ENCODE measurements around the gene RUNX1.

RUNX1 gene

GRCh38 chr21:34782506-34783360 lies 266.4 kb downstream of the RUNX1 start:
- no peak for DNase-seq (ENCODE audit: low spot score)

DNA sequence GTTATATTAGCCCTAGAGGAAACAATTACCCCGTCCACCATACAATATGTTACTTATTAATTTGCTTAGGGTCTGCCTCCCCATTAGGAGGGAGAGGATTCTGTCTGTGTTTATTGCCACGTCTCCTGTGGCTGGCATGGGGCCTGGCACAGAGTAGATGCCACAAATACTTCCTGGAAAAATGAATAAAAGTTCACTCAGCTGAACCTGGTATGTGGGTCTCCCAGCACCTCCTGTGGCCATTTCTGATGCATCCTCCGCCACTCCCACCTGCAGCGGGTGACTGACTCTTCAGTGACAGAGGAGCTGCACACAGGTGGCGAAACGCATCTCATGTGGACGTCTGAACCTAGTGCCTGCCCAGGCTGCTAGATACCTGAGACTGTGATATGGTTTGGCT lies 267.6 kb downstream of the RUNX1 start:
- DNase-seq (ENCODE audit: low spot score) = no peak

- no peak for DNase-seq (ENCODE audit: low spot score)
These were observed 269.2 kb downstream of the RUNX1 start for GRCh38 chr21:34779860-34780259.

- DNase-seq (ENCODE audit: low spot score) = no peak
These were observed 273.3 kb downstream of the RUNX1 start for GRCh38 chr21:34775793-34776192.

DNA sequence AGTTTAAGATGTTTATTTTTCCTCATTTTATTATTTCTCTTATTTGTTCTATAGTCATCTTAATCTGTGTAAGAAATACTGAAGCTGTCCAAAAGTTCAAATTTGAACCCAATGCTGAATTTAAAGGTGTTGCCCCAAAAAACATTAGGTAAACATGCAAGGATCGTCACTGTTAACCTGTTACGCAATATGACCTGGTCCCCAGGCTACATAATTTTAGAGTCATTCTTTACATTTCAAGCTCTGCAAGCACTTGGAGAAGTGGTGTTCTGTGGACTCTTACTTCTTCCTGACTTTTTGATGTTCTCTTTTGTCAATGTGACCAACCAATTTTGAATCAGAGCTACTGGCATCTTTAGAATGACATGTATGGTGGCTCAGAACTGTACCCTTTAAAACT lies 274.4 kb downstream of the RUNX1 start:
- no peak for DNase-seq (ENCODE audit: low spot score)

DNA sequence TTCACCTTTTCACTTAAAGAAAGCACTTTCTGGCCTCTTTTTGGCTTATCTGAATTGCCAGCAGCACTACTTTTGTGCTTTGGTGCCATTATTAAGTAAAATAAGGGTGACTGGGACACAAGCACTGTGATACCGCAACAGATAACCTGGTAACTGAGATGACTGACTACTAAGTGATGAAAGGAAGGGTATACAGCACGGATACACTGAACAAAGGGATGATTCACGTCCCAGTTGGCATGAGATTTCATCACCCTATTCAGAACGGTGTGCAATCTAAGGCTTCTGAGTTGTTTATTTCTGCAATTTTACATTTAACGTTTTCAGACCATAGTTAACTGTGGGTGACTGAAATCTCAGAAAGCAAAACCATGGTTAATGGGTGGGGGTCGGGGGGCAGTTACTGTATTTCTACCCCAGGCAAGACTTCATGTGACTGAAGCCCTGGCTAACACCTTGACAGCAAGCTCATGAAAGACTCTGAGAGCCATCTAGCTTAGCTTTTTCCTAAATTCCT lies 277.5 kb downstream of the RUNX1 start:
- DNase-seq (ENCODE audit: low spot score) = no peak

GRCh38 chr21:34770576-34770975 lies 278.5 kb downstream of the RUNX1 start:
- DNase-seq (ENCODE audit: low spot score) = no peak

- no peak for DNase-seq (ENCODE audit: low spot score)
These were observed 280.8 kb downstream of the RUNX1 start for GRCh38 chr21:34768326-34768725.

DNA sequence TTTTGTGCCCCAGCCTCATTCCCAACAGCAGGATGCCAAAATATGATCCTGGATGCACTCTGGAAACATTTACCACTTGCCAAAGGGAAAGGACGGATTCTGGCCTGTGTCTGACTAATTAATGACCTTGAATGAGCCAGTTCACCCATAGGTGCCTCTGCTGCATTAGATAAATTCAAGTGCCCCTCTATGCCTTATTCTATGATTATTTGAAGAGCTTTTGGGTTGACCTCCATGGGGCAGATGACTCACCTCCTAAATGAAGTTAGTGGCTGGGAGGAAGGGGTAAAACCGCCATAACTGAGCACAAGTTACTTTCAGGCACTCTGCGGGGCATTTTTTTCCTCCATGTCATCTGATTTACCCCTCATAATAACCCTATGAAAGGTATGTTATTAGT lies 282.2 kb downstream of the RUNX1 start:
- DNase-seq (ENCODE audit: low spot score) = no peak

DNA sequence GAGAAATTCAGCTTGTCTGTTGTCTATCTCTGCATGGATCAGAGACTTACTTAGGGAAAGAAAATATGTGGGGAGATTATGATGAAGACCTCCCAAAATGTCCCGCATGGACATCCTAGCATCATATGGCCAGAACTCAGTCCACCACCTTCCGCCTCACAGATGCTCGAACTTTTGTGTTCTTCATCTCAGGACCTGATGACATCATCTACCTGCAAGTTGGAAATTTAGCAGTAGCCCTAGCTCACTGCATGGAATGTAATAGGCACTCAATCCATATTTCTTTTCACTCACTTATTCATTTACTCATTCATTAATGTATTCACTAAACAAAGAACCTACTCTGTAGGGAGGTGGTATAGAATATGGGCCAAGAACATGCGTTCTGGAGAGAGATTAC lies 283.5 kb downstream of the RUNX1 start:
- DNase-seq (ENCODE audit: low spot score) = no peak

DNA sequence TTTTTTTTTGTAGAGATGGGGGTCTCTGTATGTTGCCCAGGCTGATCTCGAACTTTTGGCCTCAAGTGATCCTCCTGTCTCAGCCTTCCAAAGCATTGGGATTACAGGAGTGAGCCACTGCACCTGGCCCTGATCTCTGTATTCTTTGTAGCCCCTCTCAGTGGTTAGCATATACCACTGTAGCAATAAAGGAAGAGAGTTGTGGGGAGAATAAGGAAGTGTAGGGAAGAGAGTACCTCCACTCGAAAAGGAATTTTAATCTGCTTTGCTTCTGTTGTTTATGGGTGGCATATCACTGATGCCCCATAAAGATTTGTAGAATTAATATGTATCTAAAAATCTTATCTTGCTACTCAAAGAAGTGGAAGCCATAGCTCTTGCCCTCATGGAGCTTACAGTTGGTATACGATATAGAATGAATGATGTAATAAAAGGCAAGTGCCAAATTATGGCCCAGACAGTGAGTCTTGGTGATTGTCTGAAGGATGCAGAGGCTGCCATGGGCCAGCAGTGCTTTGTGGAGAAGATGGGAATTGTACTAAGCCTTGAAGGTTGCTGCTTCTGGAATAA lies 284.3 kb downstream of the RUNX1 start:
- DNase-seq (ENCODE audit: low spot score) = no peak

GRCh38 chr21:34762786-34763185 lies 286.3 kb downstream of the RUNX1 start:
- DNase-seq (ENCODE audit: low spot score) = peak; percentile 49

GRCh38 chr21:34761758-34762330 lies 287.3 kb downstream of the RUNX1 start:
- no peak for DNase-seq (ENCODE audit: low spot score)

- DNase-seq (ENCODE audit: low spot score) = no peak
These were observed 294.1 kb downstream of the RUNX1 start for GRCh38 chr21:34754690-34755647.

GRCh38 chr21:34748862-34749261 lies 300.2 kb downstream of the RUNX1 start:
- no peak for DNase-seq (ENCODE audit: low spot score)

- peak; percentile 83 for DNase-seq (ENCODE audit: low spot score)
These were observed 303.4 kb downstream of the RUNX1 start for GRCh38 chr21:34745557-34746255.

- DNase-seq (ENCODE audit: low spot score) = no peak
These were observed 304.3 kb downstream of the RUNX1 start for GRCh38 chr21:34744801-34745200.

- peak; percentile 57 for DNase-seq (ENCODE audit: low spot score)
These were observed 305.3 kb downstream of the RUNX1 start for GRCh38 chr21:34743831-34744230.

DNA sequence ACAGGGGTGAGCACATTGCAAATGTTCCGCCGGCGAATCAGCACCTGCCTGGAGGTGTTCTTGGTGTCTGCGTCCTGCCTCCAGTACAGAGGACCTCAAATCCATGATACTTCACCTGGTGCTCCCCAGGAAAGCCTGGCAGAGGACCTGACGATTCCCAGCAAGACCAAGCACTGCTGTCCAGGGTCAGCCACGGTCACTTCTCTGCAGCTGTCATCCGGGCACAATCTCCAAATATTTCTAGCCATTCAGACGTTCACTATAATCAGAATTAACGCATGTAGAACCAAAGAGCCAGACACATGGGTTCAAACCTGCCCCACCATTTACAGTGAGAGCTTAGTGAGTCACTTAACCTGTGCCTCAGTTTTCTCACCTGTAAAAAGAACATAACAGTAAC lies 305.8 kb downstream of the RUNX1 start:
- DNase-seq (ENCODE audit: low spot score) = no peak

- no peak for DNase-seq (ENCODE audit: low spot score)
These were observed 308.9 kb downstream of the RUNX1 start for GRCh38 chr21:34740198-34740597.

Data from AG08396 (cell line).